NT2/D1 (cell line): Measurements from ENCODE around the gene PLS1.

ENCODE experiments used
- SUZ12 ChIP-seq: IDR thresholded peaks from 2 replicates; pipeline ENCODE4 v1.6.1; 2011; ENCODE audit not compliant: insufficient read length, insufficient read depth; ENCODE audit errors: extremely low read depth
- YY1 ChIP-seq: IDR thresholded peaks from 2 replicates; pipeline ENCODE4 v1.6.1; 2011; ENCODE audit not compliant: insufficient read length, insufficient read depth
- ZNF274 ChIP-seq: IDR thresholded peaks from 2 replicates; pipeline ENCODE4 v1.6.1; 2011; ENCODE audit warnings: mild to moderate bottlenecking, low read depth, low read length

DNA sequence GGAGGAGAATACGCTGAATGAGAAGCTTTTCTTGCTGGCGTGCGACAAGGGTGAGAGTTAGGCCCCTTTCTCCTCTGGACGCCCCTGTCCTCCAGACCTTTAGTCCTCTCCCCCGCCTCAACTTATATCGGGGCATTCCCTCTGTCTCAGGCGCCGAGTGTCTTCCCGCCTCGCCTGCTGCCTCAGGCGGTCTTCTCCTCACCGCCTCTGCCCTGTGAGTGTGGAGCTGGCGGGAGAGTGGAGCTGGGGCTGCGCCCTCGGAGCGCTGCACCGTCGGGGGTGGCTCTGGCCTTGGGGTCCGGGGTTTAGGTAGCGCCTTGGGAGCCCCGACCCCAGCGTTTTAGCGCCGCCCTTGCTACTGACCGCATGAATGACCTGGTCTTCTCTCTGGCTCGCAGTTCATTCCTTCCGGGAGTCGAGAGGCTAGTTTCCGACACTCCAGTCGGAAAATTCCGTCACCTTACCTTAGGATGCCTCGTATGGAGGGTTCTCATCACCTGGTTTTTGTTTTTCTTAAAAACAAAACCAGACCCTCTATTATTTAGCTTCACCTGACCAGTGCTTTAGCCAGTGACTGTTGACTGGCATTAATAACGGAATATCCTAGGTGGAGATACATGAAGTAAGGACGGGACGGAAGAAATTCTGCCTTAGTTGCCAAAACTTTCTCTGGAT lies 128.6 kb downstream of the PLS1 start:
- no peak for TF ChIP-seq YY1
- no peak for TF ChIP-seq ZNF274
- TF ChIP-seq SUZ12 = no peak
